Measurements from ENCODE around the gene GHRHR.

The GHRHR gene

DNA sequence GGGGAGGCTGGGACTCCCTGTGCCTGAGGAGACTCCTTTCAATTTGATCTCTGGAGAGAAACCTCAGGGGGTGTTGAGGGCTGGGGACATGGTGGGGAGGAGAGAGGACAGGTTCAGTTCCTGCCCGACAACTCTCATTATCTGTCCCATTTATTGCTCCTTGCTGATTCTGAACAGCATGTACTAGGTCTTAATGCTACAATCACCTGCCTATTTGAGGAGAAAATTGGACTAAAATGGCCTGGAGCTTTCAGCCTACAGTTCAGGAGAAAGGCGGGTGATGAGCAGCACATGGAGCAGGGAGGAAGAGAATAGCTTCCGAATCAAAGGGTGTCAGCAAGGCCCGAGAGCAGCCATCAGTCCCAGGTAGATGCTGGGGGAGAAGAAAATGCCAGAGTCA, 58.4 kb downstream of the GHRHR start:
- no peaks in the 10 kb centered on the region for H3K9me3 ChIP-seq
- no peak for DNase-seq
- TF ChIP-seq CTCF (IDR thresholded peaks at IDR 0.05; ENCODE audit: low read depth, low read length): no peak
- no peaks in the 10 kb centered on the region for H3K27me3 ChIP-seq
- H3K4me3 ChIP-seq (ENCODE audit: low read depth, low read length): no peak overlapping the region
- no peaks in the 10 kb centered on the region for H3K36me3 ChIP-seq
- H3K4me1 ChIP-seq: peaks cover 3% of the 10 kb centered on the region; the same call in 1 of the 2 replicates

DNA sequence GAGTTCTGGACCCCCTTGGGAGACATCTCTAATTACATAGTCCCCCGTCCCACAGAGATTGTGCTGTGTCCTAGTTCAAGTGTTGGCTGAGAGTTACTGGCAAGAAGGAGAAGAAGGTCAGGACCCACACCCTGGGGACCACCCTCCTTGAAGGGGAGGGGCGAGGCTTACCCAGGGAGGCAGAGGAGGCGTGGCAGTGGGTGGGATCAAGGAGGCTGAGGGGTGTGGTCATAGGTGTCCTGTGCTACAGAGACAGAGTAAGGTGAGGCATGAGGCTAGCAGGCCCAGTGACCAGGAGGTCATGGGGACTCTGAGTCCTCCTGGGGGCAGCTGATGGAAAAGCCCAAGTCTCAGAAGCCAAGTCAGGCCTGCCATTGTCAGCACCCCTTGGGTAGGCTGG, 59.0 kb downstream of the GHRHR start:
- DNase-seq: no peak
- Histone ChIP-seq H3K4me3 (ENCODE audit: low read depth, low read length) (no peak overlapping the region), H3K27me3 (no peaks in the 10 kb centered on the region), H3K36me3 (no peaks in the 10 kb centered on the region), H3K9me3 (no peaks in the 10 kb centered on the region), H3K4me1 (peaks cover 4% of the 10 kb centered on the region; the same call in 1 of the 2 replicates)
- TF ChIP-seq CTCF (IDR thresholded peaks at IDR 0.05; ENCODE audit: low read depth, low read length): no peak

- H3K4me1 ChIP-seq: peaks cover 4% of the 10 kb centered on the region
- H3K36me3 ChIP-seq: no peaks in the 10 kb centered on the region
- no peak overlapping the region for H3K4me3 ChIP-seq (ENCODE audit: low read depth, low read length)
- no peaks in the 10 kb centered on the region for H3K9me3 ChIP-seq
- DNase-seq: no peak
- no peak for TF ChIP-seq CTCF (IDR thresholded peaks at IDR 0.05; ENCODE audit: low read depth, low read length)
- H3K27me3 ChIP-seq: no peaks in the 10 kb centered on the region
These were observed 60.1 kb downstream of the GHRHR start for GRCh38 chr7:31023877-31024276.

GRCh38 chr7:31027161-31027965, 63.6 kb downstream of the GHRHR start:
- H3K4me3 ChIP-seq (ENCODE audit: low read depth, low read length): no peak overlapping the region
- no peak for TF ChIP-seq CTCF (IDR thresholded peaks at IDR 0.05; ENCODE audit: low read depth, low read length)
- DNase-seq: peak; percentile 28

DNA sequence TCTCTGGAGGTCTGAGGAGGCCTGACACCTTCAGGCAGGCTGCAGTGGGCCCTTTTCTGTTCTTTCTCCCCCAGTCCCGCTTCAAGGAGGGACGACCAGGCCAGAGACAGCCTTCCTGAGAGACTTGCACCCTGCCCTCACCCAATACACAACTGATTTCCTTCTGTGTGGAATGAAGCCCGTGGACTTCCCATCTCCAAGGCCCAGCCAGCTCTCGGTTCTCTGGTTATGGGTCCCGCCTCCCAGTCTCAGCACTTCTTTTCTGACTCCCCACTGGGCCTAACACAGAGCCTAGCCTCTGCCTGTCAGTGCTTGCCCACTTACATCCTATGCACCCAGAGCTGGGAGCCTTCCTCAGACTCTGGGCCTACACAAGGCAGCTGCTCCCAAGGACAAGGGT, 64.3 kb downstream of the GHRHR start:
- H3K9me3 ChIP-seq: no peaks in the 10 kb centered on the region
- H3K4me3 ChIP-seq (ENCODE audit: low read depth, low read length): no peak overlapping the region
- peaks cover 4% of the 10 kb centered on the region for H3K4me1 ChIP-seq
- no peak for TF ChIP-seq CTCF (IDR thresholded peaks at IDR 0.05; ENCODE audit: low read depth, low read length)
- no peak for DNase-seq
- H3K36me3 ChIP-seq: no peaks in the 10 kb centered on the region
- no peaks in the 10 kb centered on the region for H3K27me3 ChIP-seq

More at GRCh38 chr7:31027161-31027965, 63.6 kb downstream of the GHRHR start:
- Histone ChIP-seq H3K27me3 (no peaks in the 10 kb centered on the region), H3K36me3 (no peaks in the 10 kb centered on the region), H3K4me1 (peaks cover 4% of the 10 kb centered on the region), H3K9me3 (no peaks in the 10 kb centered on the region)

DNA sequence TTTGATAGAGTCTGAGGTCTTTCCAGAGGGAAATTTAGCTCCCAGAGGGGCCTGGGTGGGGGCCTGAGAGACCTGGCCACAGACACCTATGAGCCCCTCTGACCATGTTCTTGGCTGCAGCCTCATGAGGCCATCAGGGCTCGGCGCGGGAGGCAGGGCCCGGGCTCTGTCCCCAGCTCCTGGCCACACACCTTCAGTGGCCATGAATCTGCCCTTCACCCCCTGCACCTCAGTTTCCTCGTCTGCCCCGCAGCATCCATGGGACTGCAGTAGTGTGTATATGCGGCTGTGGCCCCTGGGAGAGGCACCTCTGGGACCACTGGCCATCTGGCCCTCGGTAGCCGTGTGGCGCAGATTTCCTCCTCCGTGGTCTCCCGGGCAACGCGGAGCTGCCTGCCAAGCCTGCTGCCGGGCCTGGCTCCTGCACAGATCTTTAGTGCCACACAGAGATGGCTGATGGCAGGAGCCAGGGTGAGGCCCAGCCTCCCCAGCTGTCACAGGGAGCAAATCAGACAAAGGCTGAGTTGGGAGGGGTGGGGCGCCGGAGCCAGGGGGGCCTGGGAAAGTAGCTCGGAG, 64.8 kb downstream of the GHRHR start:
- H3K4me1 ChIP-seq: peaks cover 4% of the 10 kb centered on the region
- DNase-seq: peak; percentile 77
- H3K36me3 ChIP-seq: no peaks in the 10 kb centered on the region
- no peaks in the 10 kb centered on the region for H3K27me3 ChIP-seq
- H3K9me3 ChIP-seq: no peaks in the 10 kb centered on the region
- no peak for TF ChIP-seq CTCF (IDR thresholded peaks at IDR 0.05; ENCODE audit: low read depth, low read length)
- H3K4me3 ChIP-seq (ENCODE audit: low read depth, low read length): no peak overlapping the region
